GM12865 (cell line): ENCODE data around the gene BARX2.

Experiments used
- DNase-seq: peaks from one replicate; pipeline ENCODE4 v3.0.0; 2010; ENCODE audit warnings: low read depth
- H3K4me3 ChIP-seq: 2 replicates; pipeline ENCODE4 v1.5.1; 2011; ENCODE audit warnings: mild to moderate bottlenecking, low read depth, low read length, control low read depth
- CTCF ChIP-seq: IDR thresholded peaks from 2 replicates; pipeline ENCODE4 v1.5.1; 2011; ENCODE audit warnings: low read length, control low read depth, low read depth, inconsistent platforms; ENCODE audit not compliant: insufficient read depth; ENCODE audit errors: missing control alignments

Gene BARX2

GRCh38 chr11:129396454-129396853 lies 20.8 kb downstream of the BARX2 start:
- DNase-seq = no peak
- no peak for TF ChIP-seq CTCF
- H3K4me3 ChIP-seq = no peak overlapping the region

- no peak overlapping the region for H3K4me3 ChIP-seq
- TF ChIP-seq CTCF = no peak
- DNase-seq = no peak
Measured at GRCh38 chr11:129402206-129403171, 26.8 kb downstream of the BARX2 start.

- H3K4me3 ChIP-seq = no peak overlapping the region
- no peak for DNase-seq
- no peak for TF ChIP-seq CTCF
Measured at GRCh38 chr11:129404731-129405130, 29.1 kb downstream of the BARX2 start.

- H3K4me3 ChIP-seq = no peak overlapping the region
- no peak for TF ChIP-seq CTCF
- DNase-seq = no peak
Measured at GRCh38 chr11:129408865-129409444, 33.3 kb downstream of the BARX2 start.

GRCh38 chr11:129410395-129410960 lies 34.8 kb downstream of the BARX2 start:
- DNase-seq = no peak
- no peak overlapping the region for H3K4me3 ChIP-seq
- TF ChIP-seq CTCF = no peak

GRCh38 chr11:129412494-129412893 lies 36.8 kb downstream of the BARX2 start:
- H3K4me3 ChIP-seq = no peak overlapping the region
- TF ChIP-seq CTCF = no peak
- no peak for DNase-seq
